ENCODE data around the gene TMEM120A.
A peak's percentile ranks its signal among the peaks of the same experiment; 100 is the strongest.

TMEM120A gene

DNA sequence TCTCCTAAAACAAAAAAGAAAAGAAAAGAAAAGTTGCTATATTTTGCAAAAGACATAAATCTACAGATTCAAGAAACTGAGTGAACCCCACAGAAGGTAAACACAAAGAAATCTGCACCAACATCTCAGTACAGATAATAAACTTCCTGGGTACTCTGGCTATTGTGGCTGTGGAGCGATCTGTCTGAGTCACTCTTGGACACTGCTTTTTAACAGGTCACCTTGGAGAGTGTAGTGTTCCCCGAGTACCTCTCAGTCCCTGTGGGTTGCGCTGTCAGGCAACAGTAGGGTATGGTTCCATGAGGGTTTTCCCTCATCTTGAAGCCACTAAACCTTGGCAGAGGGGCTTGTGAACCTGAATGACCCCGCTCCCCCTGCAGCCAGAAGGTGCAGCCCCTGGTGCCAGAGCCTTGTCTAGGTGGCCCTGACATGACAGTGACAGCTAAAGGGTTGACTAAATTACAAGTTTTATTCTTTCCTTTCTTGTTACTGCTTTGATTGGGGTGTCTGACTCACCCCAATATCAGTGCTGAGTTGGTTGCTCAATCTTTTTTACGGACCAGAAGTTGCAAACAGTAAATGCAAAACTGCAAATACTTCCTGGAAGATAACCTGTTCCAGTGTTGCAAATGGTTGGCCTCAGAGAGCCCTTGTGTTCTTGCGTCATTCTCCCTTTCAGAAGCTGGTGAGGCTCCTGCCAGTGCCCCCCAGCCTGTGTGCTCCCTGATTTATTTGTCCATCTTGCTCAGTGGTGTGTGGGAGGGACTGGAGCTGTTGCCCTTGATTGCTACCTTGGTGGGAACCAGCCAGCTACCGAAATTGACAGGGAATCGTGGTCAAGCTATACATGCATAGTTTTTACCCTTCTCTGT lies 48.9 kb downstream of the TMEM120A start:
- no peaks in the 10 kb centered on the region for H3K27me3 Mint-ChIP-seq (ENCODE audit: low read depth)
- peaks cover 20% of the 10 kb centered on the region for H3K36me3 Mint-ChIP-seq (ENCODE audit: low read depth)
- TF ChIP-seq CTCF (IDR thresholded peaks at IDR 0.05; ENCODE audit: unreplicated experiment in 3 of 3), result no peak
- peaks cover 21% of the 10 kb centered on the region for H3K4me1 Mint-ChIP-seq
- no peak overlapping the region for H3K4me3 Mint-ChIP-seq
- H3K9me3 Mint-ChIP-seq, result peaks cover 3% of the 10 kb centered on the region
- no peak overlapping the region for H3K27ac Mint-ChIP-seq

DNA sequence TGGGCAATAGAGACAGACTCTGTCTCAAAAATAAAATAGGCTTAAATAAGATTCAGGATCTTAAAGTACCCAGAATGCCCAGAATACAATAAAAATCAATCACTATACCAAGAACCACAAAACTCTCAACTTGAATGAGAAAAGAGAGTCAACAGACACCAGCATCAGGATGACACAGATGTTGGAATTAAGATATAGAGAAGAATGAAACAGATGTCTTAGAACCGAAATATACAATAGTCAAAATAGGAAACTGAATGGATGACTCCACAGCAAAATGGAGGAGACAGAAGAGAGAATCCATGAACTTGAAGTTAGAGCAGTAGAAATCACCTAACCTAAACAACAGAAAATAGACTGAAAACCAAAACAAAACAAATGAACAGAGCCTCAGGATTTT lies 49.9 kb downstream of the TMEM120A start:
- no peak overlapping the region for H3K4me3 Mint-ChIP-seq
- peaks cover 3% of the 10 kb centered on the region for H3K9me3 Mint-ChIP-seq
- peaks cover 20% of the 10 kb centered on the region for H3K36me3 Mint-ChIP-seq (ENCODE audit: low read depth)
- H3K4me1 Mint-ChIP-seq, result peaks cover 16% of the 10 kb centered on the region
- H3K27me3 Mint-ChIP-seq (ENCODE audit: low read depth), result no peaks in the 10 kb centered on the region
- H3K27ac Mint-ChIP-seq, result no peak overlapping the region
- TF ChIP-seq CTCF (IDR thresholded peaks at IDR 0.05; ENCODE audit: unreplicated experiment in 3 of 3), result no peak

DNA sequence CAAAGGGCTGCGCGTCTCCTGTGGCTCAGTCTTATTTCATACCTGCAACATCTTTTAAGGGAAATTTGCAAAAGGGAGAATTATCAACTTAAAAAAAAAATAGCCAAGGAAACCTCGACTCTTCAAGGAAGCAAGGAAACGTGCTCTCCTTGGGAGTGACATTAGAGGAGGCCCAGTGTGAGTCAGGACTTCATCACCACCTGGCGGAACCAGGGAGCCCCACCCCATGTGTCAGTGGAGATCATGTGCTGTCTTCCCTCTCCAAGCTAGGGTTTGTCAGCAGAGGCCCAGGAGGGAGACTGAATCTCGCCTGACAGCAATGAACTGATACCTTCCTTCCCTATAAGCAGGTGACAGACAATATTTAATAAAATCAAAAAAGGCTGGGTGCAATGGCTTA lies 50.5 kb downstream of the TMEM120A start:
- H3K27me3 Mint-ChIP-seq (ENCODE audit: low read depth), result no peaks in the 10 kb centered on the region
- peaks cover 3% of the 10 kb centered on the region for H3K9me3 Mint-ChIP-seq
- no peak overlapping the region for H3K27ac Mint-ChIP-seq
- H3K4me1 Mint-ChIP-seq, result peaks cover 17% of the 10 kb centered on the region
- H3K36me3 Mint-ChIP-seq (ENCODE audit: low read depth), result peaks cover 20% of the 10 kb centered on the region
- no peak for TF ChIP-seq CTCF (IDR thresholded peaks at IDR 0.05; ENCODE audit: unreplicated experiment in 3 of 3)
- H3K4me3 Mint-ChIP-seq, result no peak overlapping the region

- peaks cover 18% of the 10 kb centered on the region for H3K36me3 Mint-ChIP-seq (ENCODE audit: low read depth)
- no peaks in the 10 kb centered on the region for H3K9me3 Mint-ChIP-seq
- H3K27me3 Mint-ChIP-seq (ENCODE audit: low read depth), result no peaks in the 10 kb centered on the region
- peaks cover 20% of the 10 kb centered on the region for H3K4me1 Mint-ChIP-seq
- no peak overlapping the region for H3K27ac Mint-ChIP-seq
- TF ChIP-seq CTCF (IDR thresholded peaks at IDR 0.05; ENCODE audit: unreplicated experiment in 3 of 3), result no peak
- H3K4me3 Mint-ChIP-seq, result no peak overlapping the region
Observed at GRCh38 chr7:75938921-75939320, 55.5 kb downstream of the TMEM120A start.

DNA sequence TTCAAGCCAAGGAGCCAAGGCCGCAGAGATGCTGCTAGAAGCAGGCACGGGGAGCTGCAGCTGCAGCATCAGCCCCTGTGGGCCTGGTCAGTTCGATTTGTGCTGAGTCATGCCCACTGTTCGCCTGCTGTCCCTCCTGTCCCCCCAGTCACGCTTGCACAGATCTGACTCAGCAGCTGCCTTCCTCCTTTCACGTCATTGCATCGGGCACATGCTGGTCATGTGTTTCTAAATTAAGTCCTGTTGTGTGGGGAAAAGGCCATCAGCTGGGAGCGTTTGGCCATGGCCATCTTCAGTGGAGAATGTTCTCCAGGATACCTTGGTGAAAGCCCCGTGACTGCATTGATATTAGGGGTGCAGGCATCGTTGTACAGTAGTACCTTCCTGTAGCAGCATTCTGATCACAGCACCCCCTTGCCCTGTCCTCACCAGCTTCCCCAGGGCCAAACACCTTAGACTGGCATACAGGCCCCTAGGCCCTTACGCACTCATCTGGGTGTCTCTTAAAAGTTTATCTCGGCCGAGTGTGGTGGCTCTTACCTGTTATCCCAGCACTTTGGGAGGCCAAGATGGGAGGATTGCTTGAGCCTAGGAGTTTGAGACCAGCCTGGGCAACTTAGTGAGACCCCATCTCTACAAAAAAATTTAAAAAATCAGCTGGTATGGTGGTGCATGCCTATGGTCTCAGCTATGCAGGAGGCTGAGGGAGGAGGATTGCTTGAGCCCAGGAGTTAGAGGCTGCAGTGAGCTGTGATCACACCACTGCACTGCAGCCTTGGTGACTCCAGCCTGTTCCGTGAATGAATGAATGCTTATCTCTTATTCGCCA lies 56.2 kb downstream of the TMEM120A start:
- peaks cover 23% of the 10 kb centered on the region for H3K4me1 Mint-ChIP-seq
- H3K27ac Mint-ChIP-seq, result peak overlapping the region in 2 of 3 experiments; percentile 5 to 60
- no peaks in the 10 kb centered on the region for H3K27me3 Mint-ChIP-seq (ENCODE audit: low read depth)
- H3K36me3 Mint-ChIP-seq (ENCODE audit: low read depth), result peaks cover 16% of the 10 kb centered on the region
- H3K9me3 Mint-ChIP-seq, result no peaks in the 10 kb centered on the region
- TF ChIP-seq CTCF (IDR thresholded peaks at IDR 0.05; ENCODE audit: unreplicated experiment in 3 of 3), result no peak
- H3K4me3 Mint-ChIP-seq, result no peak overlapping the region

Data from nephron (organoid).